Neuronal stem cell (in vitro differentiated cells): Measurements from ENCODE around the gene NR1H3.
A peak's percentile ranks its signal among the peaks of the same experiment; 100 is the strongest.

ENCODE experiments used
- DNase-seq: peaks from one replicate; pipeline ENCODE4 v3.0.0-alpha.2; 2013; ENCODE audit warnings: low spot score
- H2AFZ ChIP-seq: one replicate; pipeline ENCODE4 v1.6.1; 2013; ENCODE audit warnings: mild to moderate bottlenecking, low read length, inconsistent platforms
- H2AK5ac ChIP-seq: 2 replicates; pipeline ENCODE4 v1.6.1; 2013; ENCODE audit warnings: low read depth, mild to moderate bottlenecking, inconsistent platforms, low read length, moderate library complexity, mixed read lengths
- H2BK120ac ChIP-seq: 2 replicates; pipeline ENCODE4 v1.6.1; 2013; ENCODE audit warnings: low read depth, mild to moderate bottlenecking, inconsistent platforms, low read length, moderate library complexity, mixed read lengths
- H2BK12ac ChIP-seq: one replicate; pipeline ENCODE4 v1.6.1; 2013; ENCODE audit warnings: low read length, inconsistent platforms
- H2BK15ac ChIP-seq: 2 replicates; pipeline ENCODE4 v1.6.1; 2013; ENCODE audit warnings: mild to moderate bottlenecking, low read length, inconsistent platforms, mixed read lengths
- H2BK5ac ChIP-seq: one replicate; pipeline ENCODE4 v1.6.1; 2013; ENCODE audit warnings: inconsistent platforms, mild to moderate bottlenecking, low read length, moderate library complexity
- H3K14ac ChIP-seq: one replicate; pipeline ENCODE4 v1.6.1; 2013; ENCODE audit warnings: low read length, inconsistent platforms
- H3K18ac ChIP-seq: 2 replicates; pipeline ENCODE4 v1.6.1; 2013; ENCODE audit warnings: low read length, inconsistent platforms
- H3K23ac ChIP-seq: 2 replicates; pipeline ENCODE4 v1.6.1; 2013; ENCODE audit warnings: low read depth, mild to moderate bottlenecking, mixed read lengths, low read length, inconsistent platforms; ENCODE audit not compliant: poor library complexity
- H3K27ac ChIP-seq: replicated peaks from 3 replicates; pipeline ENCODE4 v1.5.1; 2013; ENCODE audit warnings: low read length, inconsistent platforms
- H3K27me3 ChIP-seq, 3 experiments: 2 replicates each; pipeline ENCODE4 v1.6.1; 2013; ENCODE audit warnings: low read length in 3 of 3, mild to moderate bottlenecking in 2 of 3, inconsistent platforms in 1 of 3, low read depth in 1 of 3, mixed read lengths in 1 of 3, moderate library complexity in 1 of 3; ENCODE audit not compliant: control insufficient read depth in 3 of 3, insufficient read depth in 3 of 3
- H3K36me3 ChIP-seq, 2 donors: replicated peaks in 1 of 2; 2 replicates each; pipeline ENCODE4 v1.6.1; 2013; ENCODE audit warnings: low read length in 2 of 2; ENCODE audit not compliant: control insufficient read depth in 2 of 2, insufficient read depth in 2 of 2
- H3K4ac ChIP-seq: 2 replicates; pipeline ENCODE4 v1.6.1; 2013; ENCODE audit warnings: inconsistent platforms, mild to moderate bottlenecking, low read length, moderate library complexity
- H3K4me1 ChIP-seq, 2 donors: 1 replicate in 1 of 2; 2 replicates in 1 of 2; pipeline ENCODE4 v1.6.1; 2013; ENCODE audit warnings: low read length in 2 of 2, low read depth in 1 of 2; ENCODE audit not compliant: control insufficient read depth in 2 of 2, insufficient read depth in 1 of 2
- H3K4me2 ChIP-seq: one replicate; pipeline ENCODE4 v1.6.1; 2013; ENCODE audit warnings: mild to moderate bottlenecking, low read length, inconsistent platforms; ENCODE audit not compliant: insufficient read depth, poor library complexity, severe bottlenecking
- H3K4me3 ChIP-seq, 2 donors: 2 replicates each; pipeline ENCODE4 v1.5.1; 2013; ENCODE audit warnings: low read length in 2 of 2, mild to moderate bottlenecking in 2 of 2, inconsistent platforms in 1 of 2, moderate library complexity in 1 of 2
- H3K79me1 ChIP-seq: one replicate; pipeline ENCODE4 v1.6.1; 2013; ENCODE audit warnings: low read depth, mild to moderate bottlenecking, inconsistent platforms, low read length, moderate library complexity
- H3K9ac ChIP-seq: one replicate; pipeline ENCODE4 v1.6.1; 2013; ENCODE audit warnings: mild to moderate bottlenecking, low read depth, low read length, inconsistent platforms; ENCODE audit not compliant: poor library complexity
- H3K9me3 ChIP-seq, 2 donors: replicated peaks in 1 of 2; 2 replicates each; pipeline versions ENCODE3 to v1.6.1; 2013; ENCODE audit warnings: low read length in 2 of 2, mild to moderate bottlenecking in 2 of 2, inconsistent platforms in 1 of 2, low read depth in 1 of 2, mixed read lengths in 1 of 2, moderate library complexity in 1 of 2; ENCODE audit not compliant: control insufficient read depth in 2 of 2, insufficient read depth in 1 of 2
- H4K8ac ChIP-seq: one replicate; pipeline ENCODE4 v1.6.1; 2013; ENCODE audit warnings: low read depth, mild to moderate bottlenecking, inconsistent platforms, low read length, moderate library complexity
- H4K91ac ChIP-seq: one replicate; pipeline ENCODE4 v1.6.1; 2013; ENCODE audit warnings: low read length, low read depth, mild to moderate bottlenecking, inconsistent platforms; ENCODE audit not compliant: poor library complexity
- WGBS, 2 donors: extraction: QIAGEN DNeasy Blood & Tissue Kit; methylation state at CpG; one replicate each; pipeline ENCODE4 v1.1.7; 2013; ENCODE audit warnings: missing lambda C conversion rate in 2 of 2, mixed read lengths in 1 of 2; ENCODE audit not compliant: insufficient read length in 2 of 2, insufficient replicate concordance in 1 of 2; ENCODE audit errors: extremely low coverage in 2 of 2; 5-methylcytosine and 5-hydroxymethylcytosine counted together

NR1H3 gene

GRCh38 chr11:47259232-47259977 is 1.6 kb downstream of the NR1H3 start:
- H2BK120ac ChIP-seq, result no peak overlapping the region
- H3K23ac ChIP-seq, result peak overlapping the region; percentile 75
- H2AK5ac ChIP-seq, result peak overlapping the region; percentile 10
- H3K9me3 ChIP-seq, result no peaks in the 10 kb centered on the region
- no peak overlapping the region for H3K4me2 ChIP-seq
- H3K27me3 ChIP-seq, result no peaks in the 10 kb centered on the region
- peak overlapping the region; percentile 29 for H3K18ac ChIP-seq
- H3K27ac ChIP-seq, result peak overlapping the region; percentile 44
- peak overlapping the region; percentile 30 for H2AFZ ChIP-seq
- no peak overlapping the region for H4K8ac ChIP-seq
- H3K9ac ChIP-seq, result no peak overlapping the region
- no peak overlapping the region for H3K4me3 ChIP-seq
- H2BK15ac ChIP-seq, result no peak overlapping the region
- peaks cover 0 to 4% of the 10 kb centered on the region in 2 donors for H3K36me3 ChIP-seq
- WGBS, 2 donors, result no CpG with 5 or more reads among the region's 10 CpGs
- H2BK12ac ChIP-seq, result no peak overlapping the region
- H3K4me1 ChIP-seq, result peaks cover 13 to 27% of the 10 kb centered on the region in 2 donors
- no peak for DNase-seq
- peaks cover 2% of the 10 kb centered on the region for H3K79me1 ChIP-seq
- no peak overlapping the region for H3K14ac ChIP-seq
- H4K91ac ChIP-seq, result no peak overlapping the region
- no peak overlapping the region for H3K4ac ChIP-seq
- no peak overlapping the region for H2BK5ac ChIP-seq

DNA sequence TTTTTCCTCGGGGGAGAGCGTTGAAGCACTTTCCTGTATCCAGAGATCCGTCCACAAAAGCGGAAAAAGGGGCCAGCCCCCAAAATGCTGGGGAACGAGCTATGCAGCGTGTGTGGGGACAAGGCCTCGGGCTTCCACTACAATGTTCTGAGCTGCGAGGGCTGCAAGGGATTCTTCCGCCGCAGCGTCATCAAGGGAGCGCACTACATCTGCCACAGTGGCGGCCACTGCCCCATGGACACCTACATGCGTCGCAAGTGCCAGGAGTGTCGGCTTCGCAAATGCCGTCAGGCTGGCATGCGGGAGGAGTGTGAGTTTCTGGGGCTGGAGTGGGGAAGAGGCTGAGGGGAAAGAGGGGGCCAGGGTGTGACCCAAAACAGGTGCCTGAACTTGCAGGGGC is 2.6 kb downstream of the NR1H3 start:
- Histone ChIP-seq H3K27me3 (no peaks in the 10 kb centered on the region), H3K4me3 (no peak overlapping the region), H2AFZ (no peak overlapping the region), H3K9ac (no peak overlapping the region), H3K14ac (no peak overlapping the region), H4K91ac (no peak overlapping the region), H3K27ac (no peak overlapping the region), H3K4me2 (no peak overlapping the region), H2BK5ac (no peak overlapping the region), H3K36me3 (peaks cover 0 to 4% of the 10 kb centered on the region in 2 donors), H3K9me3 (no peaks in the 10 kb centered on the region), H3K18ac (no peak overlapping the region), H3K4me1 (peaks cover 13 to 19% of the 10 kb centered on the region in 2 donors), H2BK12ac (no peak overlapping the region), H3K79me1 (peaks cover 2% of the 10 kb centered on the region), H3K23ac (no peak overlapping the region), H3K4ac (no peak overlapping the region), H2BK120ac (no peak overlapping the region), H2BK15ac (no peak overlapping the region), H4K8ac (no peak overlapping the region), H2AK5ac (no peak overlapping the region)
- no peak for DNase-seq
- WGBS, 2 donors, result no CpG with 5 or more reads among the region's 19 CpGs

- no peak overlapping the region for H3K4me3 ChIP-seq
Observed at GRCh38 chr11:47261291-47261800, 3.5 kb downstream of the NR1H3 start.

DNA sequence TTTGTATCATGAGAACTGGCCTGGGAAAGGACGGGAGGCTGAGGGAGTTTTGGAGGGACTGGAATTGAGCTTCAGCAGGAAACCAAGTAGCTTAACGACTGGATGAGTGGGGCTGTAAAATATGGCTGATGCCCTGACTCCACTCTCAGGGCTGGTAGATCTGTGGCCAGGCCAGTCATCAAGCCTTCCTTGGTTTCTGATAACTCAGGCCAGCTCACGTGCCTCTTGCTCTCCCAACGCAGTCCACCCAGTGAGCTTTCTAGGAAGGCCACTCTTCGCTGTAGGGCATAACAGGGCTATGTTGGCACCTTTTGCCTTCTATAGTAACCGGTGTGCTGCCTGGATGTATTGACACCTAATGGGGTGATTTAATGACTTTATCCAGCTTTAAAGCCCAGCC is 6.3 kb downstream of the NR1H3 start:
- H4K91ac ChIP-seq, result no peak overlapping the region
- no peak overlapping the region for H3K4ac ChIP-seq
- no peak overlapping the region for H3K9ac ChIP-seq
- peaks cover 0 to 4% of the 10 kb centered on the region in 2 donors for H3K36me3 ChIP-seq
- H3K4me1 ChIP-seq, result peaks cover 12 to 19% of the 10 kb centered on the region in 2 donors
- H3K27ac ChIP-seq, result no peak overlapping the region
- DNase-seq, result no peak
- no peak overlapping the region for H2BK120ac ChIP-seq
- H2BK12ac ChIP-seq, result no peak overlapping the region
- H2BK5ac ChIP-seq, result no peak overlapping the region
- no peak overlapping the region for H3K4me2 ChIP-seq
- H3K9me3 ChIP-seq, result no peaks in the 10 kb centered on the region
- no peak overlapping the region for H3K14ac ChIP-seq
- H3K23ac ChIP-seq, result no peak overlapping the region
- no peak overlapping the region for H3K18ac ChIP-seq
- H3K4me3 ChIP-seq, result no peak overlapping the region
- no peak overlapping the region for H2AFZ ChIP-seq
- H2BK15ac ChIP-seq, result no peak overlapping the region
- H3K27me3 ChIP-seq, result no peaks in the 10 kb centered on the region
- H2AK5ac ChIP-seq, result no peak overlapping the region
- no CpG with 5 or more reads among the region's 6 CpGs for WGBS, 2 donors
- H4K8ac ChIP-seq, result no peak overlapping the region
- no peaks in the 10 kb centered on the region for H3K79me1 ChIP-seq

More at GRCh38 chr11:47261291-47261800, 3.5 kb downstream of the NR1H3 start:
- peak overlapping the region; percentile 53 for H2BK5ac ChIP-seq
- H3K9me3 ChIP-seq, result no peaks in the 10 kb centered on the region
- H3K18ac ChIP-seq, result no peak overlapping the region
- H2BK12ac ChIP-seq, result no peak overlapping the region
- H3K4me1 ChIP-seq, result peaks cover 13 to 19% of the 10 kb centered on the region in 2 donors
- WGBS, 2 donors, result no CpG with 5 or more reads among the region's 22 CpGs
- no peak overlapping the region for H3K4ac ChIP-seq
- no peak overlapping the region for H3K4me2 ChIP-seq
- peaks cover 0 to 4% of the 10 kb centered on the region in 2 donors for H3K36me3 ChIP-seq
- H3K27ac ChIP-seq, result no peak overlapping the region
- H3K79me1 ChIP-seq, result peaks cover 2% of the 10 kb centered on the region
- no peak overlapping the region for H2AK5ac ChIP-seq
- H3K14ac ChIP-seq, result no peak overlapping the region
- no peak overlapping the region for H4K8ac ChIP-seq
- no peak overlapping the region for H2AFZ ChIP-seq
- no peak overlapping the region for H4K91ac ChIP-seq
- H3K27me3 ChIP-seq, result no peaks in the 10 kb centered on the region
- H2BK15ac ChIP-seq, result no peak overlapping the region
- H3K23ac ChIP-seq, result no peak overlapping the region
- no peak overlapping the region for H2BK120ac ChIP-seq
- H3K9ac ChIP-seq, result peak overlapping the region; percentile 60
- DNase-seq, result no peak
